Right atrium auricular region (tissue), 2 donors: ENCODE measurements around the gene KCNMA1. TPM values are rescaled to one million over a fixed set of nuclear protein-coding genes. Genes with fewer than 3 reads are reported as not detected.

Source experiments
- DNase-seq: peaks from one replicate; pipeline ENCODE4 v3.0.0-alpha.2; 2019; ENCODE audit warnings: low spot score
- H3K27ac ChIP-seq, 2 donors: fragments of 200-600 bp; sonication (generic); 1 replicate in 1 of 2; 2 replicates in 1 of 2; pipeline ENCODE4 v1.5.1; 2016 to 2019
- H3K27me3 ChIP-seq, 2 donors: fragments of 200-600 bp; sonication (generic); one replicate each; pipeline versions ENCODE4 v1.5.1 to v1.6.0; 2017 to 2019
- H3K36me3 ChIP-seq: fragments of 200-600 bp; sonication (generic); one replicate; pipeline ENCODE4 v1.5.1; 2016
- H3K4me1 ChIP-seq, 2 donors: fragments of 200-600 bp; sonication (generic); one replicate each; pipeline versions ENCODE4 v1.5.1 to v1.6.0; 2017 to 2019
- H3K4me3 ChIP-seq, 2 donors: fragments of 200-600 bp; sonication (generic); 1 replicate in 1 of 2; 2 replicates in 1 of 2; pipeline ENCODE4 v1.5.1; 2017 to 2019; ENCODE audit warnings: mild to moderate bottlenecking in 1 of 2, moderate library complexity in 1 of 2
- H3K9me3 ChIP-seq, 2 donors: fragments of 200-600 bp; sonication (generic); one replicate each; pipeline ENCODE4 v1.5.1; 2019
- CTCF ChIP-seq, 2 donors: fragments of 200-600 bp; sonication (generic); IDR thresholded peaks; one replicate each; pipeline ENCODE4 v1.5.1; 2019; ENCODE audit warnings: antibody characterized with exemption in 2 of 2
- total RNA-seq, 2 donors: library from RNA; depleted of rRNA; stranded (reverse); fragments of >200 nt; gene quantifications; one replicate each; pipeline ENCODE4 v1.1.0, GENCODE V29; 2016

KCNMA1 gene
- total RNA-seq, 2 donors from 2014 or later, result 2.3 to 3.5 TPM

GRCh38 chr10:77530011-77530410 lies 107.6 kb downstream of the KCNMA1 start:
- no peak for DNase-seq
- Histone ChIP-seq H3K4me3 (no peak overlapping the region), H3K9me3 (no peaks in the 10 kb centered on the region), H3K36me3 (no peaks in the 10 kb centered on the region), H3K27ac (no peak overlapping the region), H3K27me3 (no peaks in the 10 kb centered on the region), H3K4me1 (peaks cover 0 to 7% of the 10 kb centered on the region in 2 donors)
- TF ChIP-seq CTCF (IDR thresholded peaks at IDR 0.05), result no peak

- Histone ChIP-seq H3K27ac (no peak overlapping the region), H3K4me3 (no peak overlapping the region), H3K27me3 (no peaks in the 10 kb centered on the region), H3K4me1 (peaks cover 0 to 7% of the 10 kb centered on the region in 2 donors), H3K36me3 (no peaks in the 10 kb centered on the region), H3K9me3 (no peaks in the 10 kb centered on the region)
- no peak for DNase-seq
- no peak for TF ChIP-seq CTCF (IDR thresholded peaks at IDR 0.05)
Measured at GRCh38 chr10:77529050-77529576, 108.5 kb downstream of the KCNMA1 start.

GRCh38 chr10:77527839-77528238 lies 109.8 kb downstream of the KCNMA1 start:
- Histone ChIP-seq H3K27ac (no peak overlapping the region), H3K9me3 (no peaks in the 10 kb centered on the region), H3K4me3 (no peak overlapping the region), H3K4me1 (peaks cover 0 to 7% of the 10 kb centered on the region in 2 donors), H3K36me3 (no peaks in the 10 kb centered on the region), H3K27me3 (no peaks in the 10 kb centered on the region)
- TF ChIP-seq CTCF (IDR thresholded peaks at IDR 0.05), result no peak
- no peak for DNase-seq

GRCh38 chr10:77526868-77527617 lies 110.6 kb downstream of the KCNMA1 start:
- H3K27ac ChIP-seq, result no peak overlapping the region
- H3K4me3 ChIP-seq, result no peak overlapping the region
- peaks cover 0 to 7% of the 10 kb centered on the region in 2 donors for H3K4me1 ChIP-seq
- no peak for TF ChIP-seq CTCF (IDR thresholded peaks at IDR 0.05)
- no peaks in the 10 kb centered on the region for H3K27me3 ChIP-seq
- no peaks in the 10 kb centered on the region for H3K36me3 ChIP-seq
- DNase-seq, result no peak
- no peaks in the 10 kb centered on the region for H3K9me3 ChIP-seq

- Histone ChIP-seq H3K9me3 (no peaks in the 10 kb centered on the region), H3K36me3 (no peaks in the 10 kb centered on the region), H3K4me1 (no peaks in the 10 kb centered on the region), H3K27ac (no peak overlapping the region), H3K4me3 (no peak overlapping the region), H3K27me3 (no peaks in the 10 kb centered on the region)
- no peak for TF ChIP-seq CTCF (IDR thresholded peaks at IDR 0.05)
- no peak for DNase-seq
Measured at GRCh38 chr10:77524281-77524711, 113.3 kb downstream of the KCNMA1 start.
